Rectal smooth muscle tissue (tissue), 1 donor: Measurements from ENCODE around the gene PRPF39.

Source experiments
- H3K27ac ChIP-seq: one replicate; pipeline ENCODE4 v1.7.0; 2013; ENCODE audit warnings: low read depth, low read length, inconsistent platforms
- H3K27me3 ChIP-seq: one replicate; pipeline ENCODE4 v1.7.0; 2013; ENCODE audit warnings: low read length; ENCODE audit not compliant: control insufficient read depth, insufficient read depth
- H3K36me3 ChIP-seq: one replicate; pipeline ENCODE4 v1.7.0; 2013; ENCODE audit warnings: low read length; ENCODE audit not compliant: control insufficient read depth, insufficient read depth
- H3K4me1 ChIP-seq: one replicate; pipeline ENCODE4 v1.7.0; 2013; ENCODE audit warnings: low read length; ENCODE audit not compliant: control insufficient read depth, insufficient read depth
- H3K4me3 ChIP-seq: one replicate; pipeline ENCODE4 v1.7.0; 2013; ENCODE audit warnings: low read length
- H3K9ac ChIP-seq: one replicate; pipeline ENCODE4 v1.7.0; 2013; ENCODE audit warnings: low read length

PRPF39 gene

GRCh38 chr14:45156067-45156466, 72.2 kb downstream of the PRPF39 start:
- no peaks in the 10 kb centered on the region for H3K27me3 ChIP-seq
- H3K9ac ChIP-seq, result no peak overlapping the region
- H3K4me1 ChIP-seq, result no peaks in the 10 kb centered on the region
- H3K4me3 ChIP-seq, result no peak overlapping the region
- H3K27ac ChIP-seq, result no peak overlapping the region
- no peaks in the 10 kb centered on the region for H3K36me3 ChIP-seq
